GM12873 (cell line): ENCODE measurements around the gene CCDC174.

Source experiments
- CTCF ChIP-seq: IDR thresholded peaks from 2 replicates; pipeline ENCODE4 v1.5.1; 2012; ENCODE audit warnings: low read depth, mild to moderate bottlenecking, moderate library complexity, low read length, control low read depth; ENCODE audit not compliant: insufficient read depth; ENCODE audit errors: missing control alignments

The CCDC174 gene

DNA sequence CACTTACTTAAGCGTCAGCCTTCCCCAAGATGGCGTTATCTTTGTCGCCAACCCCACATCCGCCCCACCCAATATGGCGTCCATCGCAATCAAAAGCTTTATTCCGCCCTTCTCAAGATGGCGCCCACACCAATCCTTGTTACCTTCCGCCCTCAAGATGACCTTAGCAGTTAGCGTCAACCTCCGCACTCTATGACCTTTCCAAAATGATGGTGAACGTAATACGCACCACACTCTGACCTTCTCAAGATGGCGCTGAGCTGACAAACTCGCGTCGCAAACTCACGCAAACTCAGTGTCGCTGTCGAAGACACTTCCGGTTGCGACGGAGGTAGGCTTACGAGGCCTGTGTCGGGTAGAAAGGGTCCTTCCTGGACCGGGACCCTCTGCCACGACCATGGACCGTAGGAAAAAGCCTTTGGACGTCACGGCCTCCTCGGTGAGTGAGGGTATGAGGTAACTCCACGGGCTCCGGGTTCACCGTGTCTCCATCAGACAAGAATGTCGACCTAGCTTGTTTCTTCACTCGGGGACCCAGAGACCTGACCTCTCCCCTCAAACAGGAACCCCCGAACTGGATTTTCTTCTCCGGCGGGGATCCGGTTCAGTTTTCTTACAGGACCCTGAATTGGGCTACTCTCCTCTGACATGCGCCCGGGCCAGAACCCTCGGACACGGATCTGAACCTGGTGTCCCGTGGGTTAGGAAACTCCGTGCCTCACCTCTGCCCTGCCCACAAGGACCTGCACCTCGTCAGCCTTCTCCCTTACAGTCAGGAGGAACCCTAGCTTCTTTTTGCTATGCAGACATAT lies at the start of gene CCDC174:
Gene CCDC174, plus strand, starts transcription at position 323 of the 812 bp plus-strand sequence. Its CDS starts 75 bp downstream, at position 398.
- TF ChIP-seq CTCF: no peak

DNA sequence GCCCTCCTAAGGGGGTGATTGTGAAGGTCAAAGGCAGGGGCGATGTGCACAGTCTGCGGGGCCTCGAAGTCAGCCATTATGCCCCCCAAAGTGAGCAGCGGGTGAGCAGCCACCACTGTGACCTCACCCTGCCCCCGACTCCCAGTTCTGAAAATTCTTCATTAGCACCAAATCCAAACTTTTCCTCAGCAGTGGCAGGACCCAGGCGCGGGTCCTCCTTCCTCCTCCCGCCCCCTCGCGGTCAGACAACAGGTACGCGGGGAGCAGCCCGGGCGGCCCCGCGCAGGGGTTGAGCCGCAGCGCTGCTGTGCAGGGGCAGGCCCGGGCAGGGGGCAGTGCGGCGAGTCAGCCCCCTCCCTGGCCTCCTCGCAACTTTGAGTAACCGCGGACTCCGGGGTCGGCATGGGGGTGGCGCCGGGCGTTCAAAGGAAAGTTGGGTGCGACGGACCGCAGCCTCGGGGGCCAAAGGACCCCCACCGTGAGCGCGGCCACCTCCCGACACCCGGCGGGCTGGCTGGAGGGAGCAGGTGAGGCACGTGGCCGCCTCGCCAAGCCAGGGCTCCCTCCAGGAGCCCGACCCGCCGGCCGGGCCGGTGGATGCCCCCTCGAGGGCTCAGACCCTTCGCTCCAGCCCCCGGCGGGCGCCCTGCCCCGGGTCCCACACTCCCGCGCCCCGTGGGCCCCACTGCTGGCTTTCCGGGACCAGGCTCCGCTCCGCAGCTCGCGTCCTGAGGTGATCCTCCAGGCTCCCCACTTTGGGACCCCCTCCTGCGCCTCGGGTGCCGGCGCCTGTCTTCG lies 49.4 kb upstream of the CCDC174 start:
- peak; percentile 4 for TF ChIP-seq CTCF

- TF ChIP-seq CTCF: no peak
Observed at GRCh38 chr3:14602804-14603644, 48.5 kb upstream of the CCDC174 start.

DNA sequence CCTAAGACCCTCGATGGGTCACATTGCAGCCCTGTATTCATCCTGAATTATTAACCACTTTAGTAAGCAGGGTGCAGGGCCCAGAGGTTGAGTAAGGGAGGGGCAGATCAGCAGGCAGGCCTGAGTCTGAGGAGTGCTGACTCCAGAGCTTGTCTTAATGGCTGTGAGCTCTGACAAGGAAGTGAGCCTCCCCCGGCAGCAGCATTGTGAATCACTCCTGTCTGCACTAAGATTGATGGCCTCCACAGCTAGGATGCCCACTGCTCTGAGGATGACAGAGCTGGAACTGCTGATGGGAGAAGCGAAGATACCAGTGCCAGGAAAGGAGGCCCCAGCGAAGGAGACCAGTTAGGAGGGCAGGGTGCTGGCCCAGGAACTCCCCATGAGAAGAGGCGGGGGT lies 46.5 kb upstream of the CCDC174 start:
- TF ChIP-seq CTCF: no peak

DNA sequence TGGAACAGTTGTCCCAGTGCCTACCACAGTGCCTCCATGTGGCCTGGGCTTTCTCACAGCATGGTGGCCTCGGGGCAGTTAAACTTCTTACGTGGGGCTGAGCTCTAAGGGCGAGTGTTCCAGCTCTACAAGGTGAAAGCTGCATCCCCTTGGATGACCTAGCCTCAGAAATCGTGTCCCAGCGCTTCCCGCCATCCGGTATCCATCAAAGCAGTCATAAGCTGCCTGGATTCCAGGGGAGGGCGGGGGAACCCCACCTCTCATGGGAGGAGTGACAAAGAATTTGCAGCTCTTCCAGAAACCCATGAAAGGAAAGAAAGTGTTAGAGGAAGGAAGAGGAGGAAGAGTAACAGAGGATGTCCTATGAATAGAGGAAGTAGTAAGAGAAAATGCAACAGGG lies 45.8 kb upstream of the CCDC174 start:
- no peak for TF ChIP-seq CTCF

DNA sequence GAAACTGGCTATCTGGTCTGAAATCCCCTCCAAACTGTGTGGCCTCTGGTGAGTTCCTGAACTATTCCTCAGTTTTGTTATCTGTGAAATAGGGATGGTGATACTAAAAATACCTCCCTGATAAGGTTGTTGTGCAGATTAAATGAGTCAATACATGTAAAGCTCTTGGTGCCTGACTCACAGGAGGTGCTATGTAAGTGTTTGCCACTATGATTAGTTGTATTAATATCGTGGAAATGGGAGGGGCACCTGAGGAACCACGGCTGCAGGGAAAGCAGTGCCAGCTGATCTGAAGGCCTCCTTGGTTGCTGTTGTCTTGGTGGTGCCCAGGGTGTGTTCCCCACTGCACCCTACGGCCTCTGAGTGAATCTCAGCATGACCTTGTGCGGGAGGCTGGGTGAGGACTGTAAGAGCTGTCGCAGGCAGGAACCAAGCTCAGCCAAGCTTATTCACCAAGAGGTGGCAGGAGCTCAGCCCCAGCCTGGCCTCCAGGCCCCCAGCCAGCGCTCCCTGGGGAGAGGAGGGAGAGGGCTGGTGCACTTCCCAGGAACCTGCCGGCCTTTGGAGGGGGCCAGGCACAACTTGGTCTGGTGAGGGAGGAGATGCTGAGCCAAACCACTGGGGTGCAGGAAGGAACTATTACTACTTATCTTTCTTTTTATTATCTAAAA lies 44.8 kb upstream of the CCDC174 start:
- no peak for TF ChIP-seq CTCF
